NCI-H748 treated with DMSO at 0.1 percent for 48 hours (cell line): ENCODE data around the gene GMDS.
A peak's percentile ranks its signal among the peaks of the same experiment; 100 is the strongest.

Experiments used
- DNase-seq: peaks from one replicate; lab custom pipeline; 2025; lab: John Stamatoyannopoulos, UW

GMDS gene

DNA sequence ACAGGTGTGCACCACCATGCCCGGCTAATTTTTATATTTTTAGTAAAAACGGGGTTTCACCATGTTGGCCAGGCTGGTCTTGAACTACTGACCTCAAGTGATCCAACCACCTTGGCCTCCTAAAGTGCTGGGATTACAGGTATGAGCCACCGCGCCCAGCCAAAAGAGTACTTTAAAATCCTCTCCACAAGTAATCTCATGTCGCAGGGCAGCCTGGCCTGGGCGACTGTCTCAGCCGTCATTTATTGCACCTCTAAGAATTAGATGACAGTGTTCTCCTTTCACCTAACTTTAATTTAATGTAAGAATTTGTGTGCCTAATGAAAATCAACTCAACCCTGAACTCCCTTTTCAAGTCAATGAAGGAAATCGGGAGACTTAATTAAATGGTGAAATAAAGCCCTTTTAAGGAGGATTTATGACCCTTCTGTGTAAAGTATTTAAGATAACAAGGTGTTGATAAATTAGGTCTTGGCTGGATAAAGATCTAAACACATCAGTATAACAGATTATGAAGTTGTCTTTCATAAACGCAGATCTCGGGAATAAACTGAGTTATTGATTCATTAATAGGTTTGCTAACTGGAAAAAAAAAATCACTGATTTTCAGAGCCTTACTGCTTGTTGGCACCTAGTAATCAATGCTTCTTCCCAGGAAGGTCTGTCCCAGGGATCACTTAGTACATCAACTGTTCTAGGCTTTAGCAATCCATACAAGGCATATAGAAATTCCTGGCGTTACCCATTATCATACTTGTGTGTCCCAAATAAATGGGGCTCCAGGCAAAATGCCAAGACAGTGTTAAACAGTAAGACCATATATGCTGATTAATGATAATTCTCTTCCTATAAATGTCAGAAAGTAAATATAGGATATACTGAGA, 209.3 kb downstream of the GMDS start:
- DNase-seq, result no peak

- no peak for DNase-seq
Measured at GRCh38 chr6:2035046-2035445, 210.4 kb downstream of the GMDS start.

GRCh38 chr6:2034256-2034655, 211.1 kb downstream of the GMDS start:
- no peak for DNase-seq

GRCh38 chr6:2033544-2033943, 211.9 kb downstream of the GMDS start:
- DNase-seq, result no peak

- peak; percentile 83 for DNase-seq
Measured at GRCh38 chr6:2030682-2031244, 214.6 kb downstream of the GMDS start.

DNA sequence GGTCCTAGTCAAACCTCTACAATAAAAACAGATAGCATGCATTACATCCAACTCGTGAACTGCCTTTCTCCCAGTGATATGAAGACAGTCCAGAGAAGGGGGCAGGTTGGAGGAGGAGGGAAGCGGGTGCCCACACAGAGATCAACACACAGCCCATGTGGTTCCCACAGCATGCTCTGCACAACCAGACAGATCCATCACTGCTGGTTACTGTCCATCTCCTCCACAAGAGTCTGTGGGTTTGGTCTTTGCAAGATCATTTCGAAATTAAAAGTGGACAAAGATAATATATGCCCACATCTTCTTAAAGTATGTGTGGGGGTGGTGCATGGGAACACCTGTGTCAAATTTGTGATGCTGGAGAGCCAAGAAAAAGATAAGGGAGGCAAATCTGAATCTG, 215.5 kb downstream of the GMDS start:
- no peak for DNase-seq

GRCh38 chr6:2029130-2029794, 216.1 kb downstream of the GMDS start:
- no peak for DNase-seq

GRCh38 chr6:2028457-2029038, 216.9 kb downstream of the GMDS start:
- peak; percentile 95 for DNase-seq

DNA sequence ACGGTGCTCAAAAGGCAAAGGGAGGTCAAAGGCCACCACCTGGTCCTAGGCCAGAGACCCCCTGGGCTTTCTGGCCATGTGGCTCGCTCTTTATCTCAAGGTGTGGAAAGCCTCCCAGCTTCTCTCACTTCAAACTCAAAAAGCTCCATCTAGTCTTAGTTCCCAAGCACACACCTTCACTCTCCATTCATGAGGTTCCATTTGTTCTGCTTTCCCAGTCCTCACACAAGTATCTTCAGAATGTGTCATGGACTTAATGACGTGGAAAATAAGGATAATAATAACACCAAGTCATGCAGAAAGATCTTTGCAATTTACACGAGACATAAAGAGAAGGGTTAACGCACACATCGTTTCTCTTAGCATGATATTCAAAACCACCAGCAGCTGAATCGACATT, 219.3 kb downstream of the GMDS start:
- DNase-seq, result no peak

GRCh38 chr6:2021713-2022125, 223.7 kb downstream of the GMDS start:
- peak; percentile 92 for DNase-seq

- DNase-seq, result peak; percentile 67
Measured at GRCh38 chr6:2020909-2021308, 224.5 kb downstream of the GMDS start.

- no peak for DNase-seq
Measured at GRCh38 chr6:2019051-2019450, 226.4 kb downstream of the GMDS start.

DNA sequence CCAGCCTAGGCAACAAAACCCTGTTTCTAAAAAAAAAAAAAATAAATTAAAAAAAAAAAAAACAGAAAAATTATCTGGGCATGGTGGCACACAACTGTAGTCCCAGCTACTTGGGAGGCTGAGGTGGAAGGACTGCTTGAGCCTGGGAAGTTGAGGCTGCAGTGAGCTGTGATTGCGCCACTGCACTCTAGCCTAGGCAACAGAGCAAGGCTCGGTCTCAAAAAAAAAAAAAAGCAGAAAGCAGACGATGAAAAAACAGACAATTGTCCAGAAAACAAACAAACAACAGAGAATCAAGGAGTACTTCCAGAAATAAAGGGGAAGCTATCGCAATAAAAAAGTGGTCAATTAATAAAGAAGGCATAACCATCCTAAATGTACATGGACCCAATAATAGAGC, 229.4 kb downstream of the GMDS start:
- no peak for DNase-seq

GRCh38 chr6:2008383-2008976, 236.9 kb downstream of the GMDS start:
- DNase-seq, result no peak

GRCh38 chr6:2007165-2007564, 238.2 kb downstream of the GMDS start:
- DNase-seq, result no peak

GRCh38 chr6:2004888-2005287, 240.5 kb downstream of the GMDS start:
- no peak for DNase-seq

DNA sequence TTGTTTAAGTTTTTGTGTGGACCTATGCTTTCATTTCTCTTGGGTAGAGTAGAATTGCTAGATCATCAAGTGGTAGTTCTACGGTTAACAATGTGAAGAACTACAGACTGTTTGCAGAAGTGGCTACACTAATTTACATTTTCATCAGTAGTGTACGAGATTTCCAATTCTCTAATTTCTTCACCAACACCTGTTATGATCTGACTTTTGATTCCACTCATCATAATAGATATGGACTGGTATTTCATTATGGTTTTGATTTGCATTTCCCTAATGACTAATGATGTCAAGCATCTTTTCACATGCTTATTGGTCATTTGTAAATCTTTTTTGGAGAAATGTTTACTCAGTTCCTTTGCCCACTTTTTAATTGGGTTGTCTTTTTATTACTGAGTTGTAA, 244.4 kb downstream of the GMDS start:
- DNase-seq, result no peak

- no peak for DNase-seq
Measured at GRCh38 chr6:1997702-1998101, 247.7 kb downstream of the GMDS start.

- no peak for DNase-seq
Measured at GRCh38 chr6:1995636-1996035, 249.8 kb downstream of the GMDS start.

DNA sequence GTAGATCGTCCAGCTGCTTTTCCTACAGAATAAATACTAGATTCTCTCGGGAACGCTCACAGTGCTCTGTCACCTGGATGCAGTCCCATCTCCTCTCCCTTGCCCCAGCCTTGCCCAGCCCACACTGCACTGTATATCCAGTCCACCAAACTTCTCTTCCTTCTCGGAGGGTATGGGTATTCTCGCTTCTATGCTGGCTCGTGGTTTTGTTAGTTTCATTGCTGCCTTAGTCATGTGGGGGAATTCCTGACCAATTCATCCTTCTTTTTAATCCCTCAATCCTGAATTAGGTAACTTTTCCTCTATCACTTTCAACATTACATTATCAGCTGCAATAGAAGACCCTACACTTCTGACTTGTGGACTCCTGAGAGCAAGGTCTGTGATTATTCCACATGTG, 252.4 kb downstream of the GMDS start:
- DNase-seq, result no peak

- no peak for DNase-seq
Measured at GRCh38 chr6:1991332-1991878, 254.0 kb downstream of the GMDS start.

DNA sequence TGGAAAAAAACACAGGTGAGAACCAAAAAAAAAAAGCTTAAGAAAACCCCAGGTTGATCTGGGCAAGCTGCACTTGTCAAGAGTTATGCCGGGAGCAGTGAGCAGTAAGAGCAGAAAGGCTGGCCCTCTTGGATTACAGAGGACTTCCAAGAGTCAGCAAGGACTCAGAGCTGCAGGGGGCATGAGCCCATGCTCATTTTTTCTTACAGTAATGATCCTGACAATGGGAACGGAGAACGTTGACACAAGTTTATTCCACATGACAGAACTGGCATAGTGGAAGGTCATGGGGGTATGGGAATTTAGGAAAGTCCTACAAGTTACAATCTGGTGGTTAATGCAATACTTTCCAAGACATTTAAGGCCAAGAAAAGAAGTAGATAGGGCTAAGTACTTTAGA, 256.6 kb downstream of the GMDS start:
- no peak for DNase-seq
